H1 (cell line): ENCODE data around the gene GABRR3. TPM values are rescaled to one million over a fixed set of nuclear protein-coding genes. Genes with fewer than 3 reads are reported as not detected.

Source experiments
- CTCF ChIA-PET: fragments of 300-600 bp; sonication (Branson Sonifier 250); formaldehyde crosslinking; loops from one replicate; lab custom pipeline; 2021; ENCODE audit not compliant: partially characterized antibody; lab: Charles Lee
- POLR2A ChIA-PET: fragments of 300-600 bp; sonication (Branson Sonifier 250); formaldehyde crosslinking; loops from one replicate; lab custom pipeline; 2021; ENCODE audit warnings: inconsistent platforms; ENCODE audit not compliant: partially characterized antibody; lab: Charles Lee
- DNase-seq, 2 experiments: peaks; one replicate each; pipeline versions ENCODE4 v3.0.0 to v3.0.0-alpha.2; 2010 to 2022; ENCODE audit warnings: low spot score in 2 of 2, low read depth in 1 of 2, mixed read lengths in 1 of 2
- FAIRE-seq: peaks from 2 replicates; lab custom pipeline; 2011; peaks lifted over from hg19 to GRCh38; lab: Jason Lieb, UNC
- H2AFZ ChIP-seq: 2 replicates; pipeline ENCODE4 v1.8.1; 2012; ENCODE audit warnings: low read length, inconsistent platforms
- H2AK5ac ChIP-seq: 2 replicates; pipeline ENCODE4 v1.6.1; 2013; ENCODE audit warnings: low read depth, low read length
- H2BK120ac ChIP-seq: replicated peaks from 2 replicates; pipeline ENCODE3; 2013; ENCODE audit warnings: low read depth, low read length, inconsistent platforms
- H2BK12ac ChIP-seq: 2 replicates; pipeline ENCODE4 v1.6.1; 2013; ENCODE audit warnings: low read depth, low read length
- H2BK15ac ChIP-seq: 2 replicates; pipeline ENCODE4 v1.6.1; 2013; ENCODE audit warnings: low read length
- H2BK20ac ChIP-seq: 2 replicates; pipeline ENCODE4 v1.6.1; 2013; ENCODE audit warnings: low read length
- H2BK5ac ChIP-seq: 2 replicates; pipeline ENCODE4 v1.6.1; 2013; ENCODE audit warnings: low read depth, low read length
- H3K14ac ChIP-seq: 2 replicates; pipeline ENCODE4 v1.6.1; 2013; ENCODE audit warnings: inconsistent platforms; ENCODE audit not compliant: insufficient read length
- H3K18ac ChIP-seq: 2 replicates; pipeline ENCODE4 v1.6.1; 2013; ENCODE audit warnings: low read length; ENCODE audit errors: extremely low read depth
- H3K23ac ChIP-seq: 2 replicates; pipeline ENCODE4 v1.6.1; 2013; ENCODE audit warnings: inconsistent platforms; ENCODE audit not compliant: insufficient read length
- H3K23me2 ChIP-seq: 2 replicates; pipeline ENCODE4 v1.6.1; 2013; ENCODE audit warnings: low read depth, low read length
- H3K27ac ChIP-seq: 2 replicates; pipeline ENCODE4 v1.6.1; 2011; ENCODE audit warnings: low read depth, low read length, inconsistent platforms
- H3K27me3 ChIP-seq, 4 experiments: replicated peaks in 1 of 4; 1 replicate in 1 of 4; 2 replicates in 3 of 4; pipeline versions ENCODE4 v1.6.1 to v1.8.1; 2011 to 2013; ENCODE audit warnings: low read length in 3 of 4, mild to moderate bottlenecking in 3 of 4, inconsistent platforms in 2 of 4, mixed read lengths in 2 of 4, moderate library complexity in 1 of 4; ENCODE audit not compliant: control insufficient read depth in 3 of 4, insufficient read depth in 3 of 4; ENCODE audit errors: extremely low read depth in 1 of 4
- H3K36me3 ChIP-seq, 4 experiments: 2 replicates each; pipeline versions ENCODE4 v1.6.1 to v1.8.1; 2011 to 2013; ENCODE audit warnings: mild to moderate bottlenecking in 4 of 4, low read length in 3 of 4, moderate library complexity in 2 of 4, control low read depth in 1 of 4, inconsistent platforms in 1 of 4; ENCODE audit not compliant: insufficient read depth in 4 of 4, control insufficient read depth in 2 of 4
- H3K4ac ChIP-seq: replicated peaks from 2 replicates; pipeline ENCODE3; 2013; ENCODE audit warnings: low read length, low read depth, mixed read lengths, inconsistent platforms; ENCODE audit not compliant: insufficient read length
- H3K4me1 ChIP-seq, 4 experiments: replicated peaks in 1 of 4; 1 replicate in 1 of 4; 2 replicates in 3 of 4; pipeline versions ENCODE4 v1.6.1 to v1.8.1; 2011 to 2013; ENCODE audit warnings: low read length in 3 of 4, inconsistent platforms in 2 of 4, mixed read lengths in 1 of 4; ENCODE audit not compliant: insufficient read depth in 4 of 4, control insufficient read depth in 3 of 4
- H3K4me2 ChIP-seq, 2 experiments: 2 replicates each; pipeline versions ENCODE4 v1.6.1 to v1.8.1; 2011 to 2013; ENCODE audit warnings: low read depth in 2 of 2, low read length in 2 of 2, control low read depth in 1 of 2, inconsistent platforms in 1 of 2, mild to moderate bottlenecking in 1 of 2; ENCODE audit not compliant: insufficient read depth in 1 of 2
- H3K4me3 ChIP-seq, 4 experiments: fragments of 200-600, 300-600 bp in 1 of 4; sonication (generic), shearing (Covaris generic), sonication (Bioruptor Twin) in 1 of 4; 2 replicates each; pipeline versions ENCODE4 v1.5.1 to v1.8.1; 2011 to 2016; ENCODE audit warnings: low read length in 4 of 4, low read depth in 3 of 4, control low read depth in 2 of 4, inconsistent platforms in 2 of 4, mild to moderate bottlenecking in 2 of 4, mixed read lengths in 1 of 4, moderate library complexity in 1 of 4; ENCODE audit not compliant: insufficient read depth in 2 of 4; ENCODE audit errors: extremely low read depth in 1 of 4
- H3K56ac ChIP-seq: replicated peaks from 2 replicates; pipeline ENCODE3; 2013; ENCODE audit warnings: low read depth, mild to moderate bottlenecking, mixed read lengths, low read length, inconsistent platforms; ENCODE audit not compliant: insufficient read length
- H3K79me1 ChIP-seq: 2 replicates; pipeline ENCODE4 v1.6.1; 2013; ENCODE audit warnings: low read depth, low read length, control low read depth
- H3K79me2 ChIP-seq, 2 experiments: 2 replicates each; pipeline versions ENCODE4 v1.6.1 to v1.8.1; 2012 to 2013; ENCODE audit warnings: low read length in 2 of 2, mild to moderate bottlenecking in 2 of 2, inconsistent platforms in 1 of 2; ENCODE audit not compliant: insufficient read depth in 2 of 2, control insufficient read depth in 1 of 2
- H3K9ac ChIP-seq, 4 experiments: replicated peaks in 1 of 4; 1 replicate in 1 of 4; 2 replicates in 3 of 4; pipeline versions ENCODE4 v1.6.1 to v1.8.1; 2011 to 2013; ENCODE audit warnings: low read depth in 3 of 4, low read length in 3 of 4, control low read depth in 2 of 4, mild to moderate bottlenecking in 2 of 4, moderate library complexity in 2 of 4, inconsistent platforms in 1 of 4; ENCODE audit errors: extremely low read depth in 1 of 4
- H3K9me3 ChIP-seq, 2 experiments: 2 replicates each; pipeline versions ENCODE4 v1.6.1 to v1.8.1; 2012 to 2013; ENCODE audit warnings: mild to moderate bottlenecking in 2 of 2, moderate library complexity in 2 of 2, control low read depth in 1 of 2, inconsistent platforms in 1 of 2, low read depth in 1 of 2, low read length in 1 of 2, mixed read lengths in 1 of 2; ENCODE audit not compliant: insufficient read depth in 2 of 2
- H4K20me1 ChIP-seq, 2 experiments: replicated peaks in 1 of 2; 2 replicates each; pipeline versions ENCODE3 to v1.8.1; 2011 to 2013; ENCODE audit warnings: inconsistent platforms in 2 of 2, low read length in 2 of 2, mild to moderate bottlenecking in 1 of 2; ENCODE audit not compliant: insufficient read depth in 2 of 2, control insufficient read depth in 1 of 2
- H4K5ac ChIP-seq: 2 replicates; pipeline ENCODE4 v1.6.1; 2013; ENCODE audit warnings: low read length, low read depth, mixed read lengths, inconsistent platforms; ENCODE audit not compliant: insufficient read length
- H4K8ac ChIP-seq: 2 replicates; pipeline ENCODE4 v1.8.0; 2013; ENCODE audit warnings: mild to moderate bottlenecking, moderate library complexity, low read length, inconsistent platforms; ENCODE audit not compliant: insufficient read depth; ENCODE audit errors: extremely low read depth
- H4K91ac ChIP-seq: replicated peaks from 2 replicates; pipeline ENCODE3; 2013; ENCODE audit warnings: low read length, mixed read lengths, inconsistent platforms; ENCODE audit not compliant: insufficient read length
- KDM4A ChIP-seq: IDR thresholded peaks from one replicate; pipeline ENCODE4 v1.7.1; 2012; ENCODE audit warnings: low read depth, mild to moderate bottlenecking, moderate library complexity, low read length, inconsistent platforms; ENCODE audit not compliant: severe bottlenecking
- TAF7 ChIP-seq: optimal IDR thresholded peaks from 2 replicates; pipeline ENCODE3; 2011; ENCODE audit warnings: low read depth, mild to moderate bottlenecking, inconsistent platforms, low read length, moderate library complexity, borderline replicate concordance
- WGBS, 2 experiments: shearing (Covaris generic) in 1 of 2; methylation state at CpG; one replicate each; pipeline versions ENCODE4 v1.1.6 to v1.1.7; 2013 to 2015; ENCODE audit warnings: low lambda C conversion rate in 2 of 2, mixed read lengths in 2 of 2, inconsistent platforms in 1 of 2, low coverage in 1 of 2, missing lambda C conversion rate in 1 of 2; ENCODE audit not compliant: insufficient replicate concordance in 2 of 2, insufficient coverage in 1 of 2, insufficient read length in 1 of 2; ENCODE audit errors: extremely low coverage in 1 of 2, missing lambda C conversion rate in 1 of 2; 5-methylcytosine and 5-hydroxymethylcytosine counted together
- polyA plus RNA-seq, 7 experiments: library from polyadenylated mRNA; depleted of rRNA in 3 of 7; stranded (reverse) in 5 of 7; unstranded in 2 of 7; fragments of >200 nt in 5 of 7; fragments of 200-250 nt in 2 of 7; gene quantifications; 1 replicate in 5 of 7; 2 replicates in 1 of 7; 4 replicates in 1 of 7; pipeline versions ENCODE4 v1.2.1 to v1.2.3, GENCODE V29; 2011 to 2013; ENCODE audit warnings: missing spikeins in 2 of 7, mixed read lengths in 2 of 7
- total RNA-seq: library from RNA; stranded (reverse); fragmentation: NEBNext Ultra II Directional; extraction: Animal tissue kit (Norgen Biotek cat#: 25700); gene quantifications from 2 replicates; pipeline ENCODE4 v1.2.1, GENCODE V29; 2021

Gene GABRR3
- total and polyA plus RNA-seq, 2 of the 8 experiments (the other 6 are each of a cell fraction or from before 2014, with no cell fraction given), result not detected

GRCh38 chr3:97957617-97958311 is 77.4 kb downstream of the GABRR3 start:
- Histone ChIP-seq H2BK12ac (no peak overlapping the region), H2BK20ac (no peak overlapping the region)
- TF ChIP-seq KDM4A (no peak), TAF7 (no peak)
- TF ChIP-seq, all 59 proteins: peak for 0
- no peak overlapping the region for H3K4ac ChIP-seq
- H2AFZ ChIP-seq, result no peak overlapping the region
- no peak overlapping the region for H4K5ac ChIP-seq
- DNase-seq, result no peak
- no peak overlapping the region for H4K91ac ChIP-seq
- H3K23ac ChIP-seq, result no peak overlapping the region
- H2BK5ac ChIP-seq, result no peak overlapping the region
- H3K4me3 ChIP-seq, result no peak overlapping the region
- H3K9ac ChIP-seq, result no peak overlapping the region
- H2AK5ac ChIP-seq, result no peak overlapping the region
- no peak overlapping the region for H4K8ac ChIP-seq
- ChIA-PET CTCF (no interaction called here), POLR2A (interaction anchor here (0.9 kb wide), 1 partner anchor 10 kb away, joined by 3 read pairs; no protein-coding TSS in a partner anchor)
- no peak overlapping the region for H3K14ac ChIP-seq
- no peak overlapping the region for H3K18ac ChIP-seq
- no peaks in the 10 kb centered on the region for H3K23me2 ChIP-seq
- H2BK15ac ChIP-seq, result no peak overlapping the region
- FAIRE-seq, result no peak
- no peak overlapping the region for H3K4me2 ChIP-seq
- no peak overlapping the region for H3K27ac ChIP-seq
- H2BK120ac ChIP-seq, result no peak overlapping the region
- no peaks in the 10 kb centered on the region for H3K79me2 ChIP-seq
- no peaks in the 10 kb centered on the region for H3K9me3 ChIP-seq
- H3K27me3 ChIP-seq, result no peaks in the 10 kb centered on the region
- H3K4me1 ChIP-seq, result no peaks in the 10 kb centered on the region
- H3K79me1 ChIP-seq, result no peaks in the 10 kb centered on the region
- H3K36me3 ChIP-seq, result peaks cover 0 to 2% (median 0%) of the 10 kb centered on the region in 4 experiments; a peak in 2 of 8 replicates
- no peak overlapping the region for H3K56ac ChIP-seq
- H4K20me1 ChIP-seq, result no peaks in the 10 kb centered on the region
- WGBS, 2 experiments, result 91% methylated on average over 8 of the region's 8 CpGs; no CpG with 5 or more reads in 1 of the 2 experiments
